NCI-H128 (cell line): ENCODE data around the gene FAM228B.
"Not testable (repeated sequence)": the region's sequence is repeated elsewhere in the genome, so short reads cannot be mapped to it uniquely, and the experiment has no call there.

Source experiments
- DNase-seq: peaks from one replicate; lab custom pipeline; 2025; ENCODE audit not compliant: unreplicated experiment; lab: John Stamatoyannopoulos, UW

FAM228B gene

DNA sequence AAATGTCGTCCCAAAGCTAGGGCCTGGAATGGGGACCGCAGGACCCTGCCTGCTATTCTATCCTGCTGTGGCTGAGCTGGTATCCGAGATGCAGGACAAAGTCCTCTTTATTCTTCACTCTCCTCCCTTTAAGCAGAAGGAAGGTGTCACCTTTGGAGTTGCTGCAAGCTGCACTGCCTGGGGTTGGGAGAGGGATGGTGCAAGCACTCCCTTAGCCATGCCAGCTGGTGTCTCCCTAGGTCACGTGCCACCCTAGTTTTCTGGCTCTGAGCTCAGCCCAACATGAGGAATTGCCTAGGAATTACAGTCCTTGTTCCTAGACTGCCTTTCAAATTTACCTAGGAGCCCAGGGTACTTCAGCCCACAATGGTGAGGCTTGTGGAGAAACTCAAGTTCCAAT is 30.2 kb downstream of the FAM228B start:
- DNase-seq = no peak

DNA sequence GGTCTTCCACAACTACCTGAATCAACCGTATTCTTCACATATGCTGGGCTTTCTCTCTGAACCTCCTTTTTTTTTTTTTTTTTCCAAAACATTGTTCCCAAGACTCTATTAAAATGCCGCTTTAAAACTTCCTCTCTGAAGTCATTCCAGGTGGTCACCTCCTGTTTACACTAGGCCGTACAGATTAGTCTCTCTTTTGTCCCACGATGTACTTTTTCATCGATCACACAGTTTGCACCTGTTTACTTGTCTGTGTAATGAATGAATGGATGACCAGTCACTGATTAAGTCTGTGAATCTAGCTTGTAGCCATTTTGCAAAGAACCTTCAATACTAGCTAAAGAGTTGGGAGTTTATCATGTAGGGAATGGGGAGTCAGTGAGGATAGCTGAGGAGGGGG is 34.9 kb downstream of the FAM228B start:
- DNase-seq = no peak

DNA sequence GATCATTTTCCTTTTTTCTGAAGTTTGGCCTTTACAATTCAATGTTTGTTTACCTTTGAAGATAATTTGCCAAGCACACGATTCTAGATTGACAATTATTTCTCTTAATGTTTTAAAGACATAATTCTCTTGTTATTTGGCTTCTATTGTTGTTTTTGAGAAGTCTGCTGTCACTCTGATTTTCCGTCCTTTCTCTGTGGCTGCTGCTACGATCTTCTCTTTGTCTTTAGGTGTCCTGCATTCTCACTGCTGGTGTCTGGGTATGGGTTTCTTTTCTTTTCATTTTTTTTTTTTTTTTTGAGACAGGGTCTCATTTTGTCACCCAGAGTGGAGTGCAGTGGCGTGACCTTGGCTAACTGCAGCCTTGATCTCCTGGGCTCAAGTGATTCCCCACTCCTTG is 36.4 kb downstream of the FAM228B start:
- no peak for DNase-seq

DNA sequence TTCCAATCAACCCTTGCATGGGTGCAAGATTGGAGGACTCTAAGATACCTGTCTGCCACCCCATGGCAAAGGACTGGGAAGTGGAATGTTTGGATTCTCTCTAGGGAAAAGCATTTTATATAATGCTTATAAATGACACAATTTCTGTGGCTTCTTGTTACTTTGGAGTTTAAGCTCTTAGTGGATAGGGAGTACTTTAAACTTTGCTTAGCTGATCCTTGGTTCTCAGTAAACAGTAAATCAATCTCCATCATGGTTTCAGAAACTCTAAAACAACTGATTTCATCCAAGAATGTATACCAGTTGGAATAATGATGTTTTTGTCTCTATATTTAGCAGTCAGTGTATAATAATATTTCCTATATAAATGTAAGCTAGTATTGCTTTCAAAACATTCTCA is 37.5 kb downstream of the FAM228B start:
- no peak for DNase-seq

DNA sequence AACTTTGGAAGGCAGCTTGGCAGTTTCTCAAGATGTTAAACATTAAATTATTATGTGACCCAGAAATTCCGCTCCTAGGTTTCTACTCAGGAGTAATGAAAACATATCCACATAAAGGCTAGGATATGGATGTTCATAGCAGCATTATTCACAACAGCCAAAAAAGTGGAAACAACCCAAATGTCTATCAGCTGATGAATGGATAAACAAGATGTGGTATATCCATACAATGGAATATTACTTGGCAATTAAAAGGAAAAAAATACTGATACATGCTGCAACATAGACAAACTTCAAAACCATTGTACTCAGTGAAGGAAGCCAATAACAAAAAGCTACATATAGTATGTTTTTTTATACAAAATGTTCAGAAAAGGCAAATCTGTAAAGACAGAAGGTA is 39.2 kb downstream of the FAM228B start:
- no peak for DNase-seq

DNA sequence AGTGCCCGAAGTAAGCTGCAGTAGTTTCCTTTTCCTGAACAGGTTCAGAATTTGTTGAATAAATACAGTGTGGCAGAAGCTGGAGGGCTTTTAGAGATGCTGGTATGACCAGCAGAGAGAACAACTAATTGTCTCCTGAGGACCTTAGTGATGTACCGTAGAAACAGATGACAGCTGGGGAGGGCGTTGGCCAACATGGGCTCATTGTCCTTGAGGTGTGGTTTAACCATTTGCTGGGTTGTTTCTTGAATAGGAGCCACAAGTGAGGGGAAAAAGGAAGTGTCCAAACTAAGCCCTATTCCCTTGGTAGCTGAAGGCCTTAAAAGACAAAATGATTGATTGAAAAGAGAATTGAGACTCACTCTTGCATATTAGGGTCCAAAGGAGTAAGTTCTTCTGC is 39.9 kb downstream of the FAM228B start:
- DNase-seq = no peak

DNA sequence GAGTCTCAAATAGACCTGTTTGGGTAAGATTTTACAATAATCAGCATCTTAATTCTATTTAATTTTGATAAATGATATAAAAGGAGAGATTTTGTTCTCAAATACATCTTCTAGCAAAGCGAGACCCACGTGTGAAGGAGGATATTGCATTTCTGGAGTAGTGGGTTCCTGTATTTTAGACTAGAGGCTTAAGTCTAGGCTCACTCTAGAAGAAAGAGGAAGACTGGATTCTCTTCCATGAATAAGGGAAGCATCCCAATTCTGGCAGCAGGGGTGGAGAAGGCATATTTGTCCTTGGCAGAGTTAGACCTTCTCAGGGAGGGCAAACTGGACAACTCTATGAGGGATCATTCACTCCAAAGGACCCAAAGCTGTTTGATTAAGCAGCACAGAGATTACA is 40.3 kb downstream of the FAM228B start:
- DNase-seq = no peak

DNA sequence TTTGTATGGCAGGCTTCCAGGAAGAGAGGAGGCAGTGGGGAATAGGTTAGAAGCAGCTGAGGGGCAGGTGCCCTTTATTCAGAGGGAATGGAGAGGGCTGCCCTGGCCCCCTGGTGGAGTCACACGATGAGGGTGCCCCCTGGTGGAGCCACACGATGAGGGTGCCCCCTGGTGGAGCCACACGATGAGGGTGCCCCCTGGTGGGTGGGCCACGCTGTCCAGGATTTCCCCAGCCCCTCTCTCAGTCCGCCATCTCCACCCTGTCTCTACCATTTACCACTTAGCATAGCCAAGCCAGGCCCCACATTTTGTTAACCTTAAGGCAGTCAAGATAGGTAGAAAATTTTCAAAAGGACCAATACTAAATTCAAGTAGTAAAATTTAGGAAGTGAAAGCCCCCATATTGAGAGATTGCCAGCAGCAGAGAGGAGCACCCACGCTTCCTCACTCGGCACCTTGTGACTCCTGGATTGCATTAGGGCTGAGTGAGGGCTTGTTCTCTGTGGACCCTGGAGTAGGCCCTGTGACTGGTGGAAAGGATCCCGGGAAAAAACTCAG is 41.2 kb downstream of the FAM228B start:
- no peak for DNase-seq

DNA sequence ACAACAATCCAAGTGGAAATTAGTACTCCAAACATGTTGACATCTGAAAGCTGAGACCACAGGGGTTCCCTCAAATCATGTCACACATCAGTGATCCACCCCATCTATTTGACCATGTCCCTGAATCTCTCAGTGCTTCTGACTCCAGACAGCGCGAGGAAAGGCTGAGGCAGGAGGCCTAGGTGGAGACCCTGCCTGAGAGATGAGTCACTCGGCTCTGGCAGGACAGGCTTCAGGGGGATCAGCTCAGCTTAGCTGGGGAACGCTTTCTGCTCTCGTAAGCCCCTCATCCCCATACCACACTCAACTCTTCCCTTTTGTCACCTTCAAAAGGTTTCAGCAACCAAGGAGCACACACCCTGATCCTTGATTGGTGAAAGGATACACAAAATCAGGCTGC is 45.8 kb downstream of the FAM228B start:
- no peak for DNase-seq

DNA sequence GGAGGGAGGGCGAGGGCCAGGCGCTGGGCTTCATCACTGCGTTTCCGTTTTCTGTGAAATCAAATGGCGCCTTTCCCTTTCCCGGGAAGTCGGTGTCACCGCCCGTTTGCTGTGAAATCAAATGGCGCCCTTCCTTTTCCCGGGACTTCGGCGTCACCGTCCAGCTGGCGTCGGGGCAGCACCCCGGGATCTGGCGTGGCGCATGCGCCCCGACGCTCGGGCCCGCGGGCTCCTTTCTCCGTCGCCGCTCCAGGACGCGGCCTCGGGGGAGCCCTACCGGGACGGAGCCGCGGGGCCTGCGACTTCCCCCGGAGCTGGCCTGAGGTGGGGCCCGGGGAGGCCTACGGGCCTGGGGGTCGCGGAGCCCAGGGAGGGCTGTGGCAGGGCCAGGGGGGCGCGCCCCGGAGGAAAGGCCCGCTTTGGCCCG is 51.6 kb downstream of the FAM228B start, which contains the start of gene FAM228A:
Gene FAM228A (plus strand): TSS at position 203 of the 427 bp plus-strand sequence. CDS start 428 bp downstream, outside the sequence.
- DNase-seq = no peak

DNA sequence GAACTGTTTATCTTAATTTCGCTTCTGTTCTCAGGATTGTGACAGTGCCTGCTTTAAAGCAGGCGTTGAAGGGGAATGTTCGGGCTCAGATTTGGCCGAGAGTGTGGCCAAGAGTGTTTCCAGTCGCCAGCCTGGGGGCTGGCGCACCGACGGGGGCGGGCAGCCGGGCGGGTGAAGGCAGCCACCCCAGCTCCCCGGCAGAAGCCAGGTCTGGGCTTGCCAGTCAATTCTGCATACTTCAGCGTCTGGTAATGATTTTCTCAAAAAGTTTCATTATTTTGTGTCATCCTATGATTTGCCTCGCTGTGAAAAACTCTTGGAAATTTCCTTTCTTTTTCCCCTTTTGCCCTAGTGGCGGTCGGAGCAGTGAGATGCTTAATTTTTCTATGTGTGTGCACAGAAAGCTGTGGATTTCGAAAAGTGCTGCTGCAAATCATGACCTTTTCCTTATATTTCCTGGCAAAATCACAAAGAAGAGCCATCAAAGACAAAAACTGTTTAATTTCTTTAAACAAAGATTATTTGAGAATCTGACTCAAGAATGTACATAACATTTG is 52.4 kb downstream of the FAM228B start:
- no peak for DNase-seq

DNA sequence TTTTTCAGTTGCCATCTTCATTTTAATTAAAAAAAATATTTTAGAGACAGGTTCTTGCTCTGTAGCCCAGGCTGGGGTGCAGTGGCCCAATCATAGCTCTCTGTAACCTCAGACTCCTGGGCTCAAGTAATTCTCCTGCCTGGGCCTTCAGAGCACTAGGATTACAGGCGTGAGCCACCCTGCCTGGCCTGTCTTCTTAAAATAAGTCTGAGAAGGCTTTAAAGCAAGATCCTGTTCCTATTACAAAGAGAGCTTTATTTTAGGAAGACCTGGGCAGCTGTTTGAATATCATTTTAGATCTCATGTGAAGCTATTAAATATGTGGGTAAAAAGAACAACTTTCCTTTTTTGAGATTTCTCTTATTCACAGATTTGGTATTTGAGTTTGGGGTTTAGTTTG is 53.1 kb downstream of the FAM228B start:
- DNase-seq = no peak

DNA sequence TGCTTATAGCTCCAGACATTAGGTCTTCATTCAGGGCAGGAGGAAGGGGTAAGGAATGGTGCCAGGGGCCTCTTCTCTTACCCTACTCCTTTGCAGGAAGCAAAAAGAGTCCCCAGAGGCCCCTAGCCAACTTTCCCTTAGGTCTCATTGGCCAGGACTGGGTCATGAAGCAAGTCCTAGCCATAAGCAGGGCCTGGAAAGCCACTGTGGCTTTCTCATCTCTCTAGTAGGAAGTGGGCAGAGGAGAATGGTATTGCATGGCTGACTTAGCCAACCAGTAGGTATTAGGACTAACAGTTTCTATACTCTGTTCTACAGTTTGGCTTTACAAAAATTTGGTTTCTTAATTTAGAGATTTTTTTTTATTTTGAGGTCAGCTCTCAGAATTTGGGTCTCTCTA is 56.4 kb downstream of the FAM228B start:
- DNase-seq = no peak

DNA sequence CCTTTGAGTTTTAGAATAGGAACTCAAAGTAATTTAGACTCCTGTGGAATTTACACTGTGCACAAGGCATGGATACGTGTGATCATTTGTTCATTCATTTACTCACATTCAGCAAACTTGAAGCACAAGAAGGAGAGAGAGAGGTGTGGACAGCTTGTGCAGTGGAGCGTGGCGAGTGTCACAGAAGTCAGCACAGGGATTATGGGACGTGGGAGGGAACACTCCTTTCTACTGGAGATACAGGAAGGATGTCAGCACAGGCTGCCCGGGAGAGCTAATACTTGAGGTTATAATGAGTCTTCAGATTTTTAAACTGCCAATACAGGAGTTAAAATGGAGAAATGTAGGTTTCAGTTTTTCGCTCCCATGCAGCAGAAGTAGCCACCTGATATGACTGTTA is 58.6 kb downstream of the FAM228B start:
- DNase-seq = no peak

DNA sequence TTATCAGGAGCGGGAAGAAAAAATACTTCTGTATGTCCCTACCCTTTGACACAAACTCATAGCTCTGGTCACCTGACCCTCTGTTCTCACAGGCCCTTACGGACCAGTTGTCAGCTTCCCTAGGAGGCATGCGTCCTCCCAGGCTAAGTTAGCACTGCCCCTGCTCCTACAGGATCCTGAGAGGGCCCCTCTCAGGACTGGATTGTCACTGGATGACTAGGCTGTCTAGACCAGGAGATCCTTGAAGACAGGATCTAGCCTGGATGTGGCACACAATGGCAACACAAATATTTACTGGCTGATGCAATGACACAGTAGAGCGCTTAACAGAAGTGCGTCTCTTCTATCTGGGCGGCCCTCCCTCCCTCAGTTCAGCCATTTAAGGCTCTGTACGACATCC is 59.2 kb downstream of the FAM228B start:
- no peak for DNase-seq

DNA sequence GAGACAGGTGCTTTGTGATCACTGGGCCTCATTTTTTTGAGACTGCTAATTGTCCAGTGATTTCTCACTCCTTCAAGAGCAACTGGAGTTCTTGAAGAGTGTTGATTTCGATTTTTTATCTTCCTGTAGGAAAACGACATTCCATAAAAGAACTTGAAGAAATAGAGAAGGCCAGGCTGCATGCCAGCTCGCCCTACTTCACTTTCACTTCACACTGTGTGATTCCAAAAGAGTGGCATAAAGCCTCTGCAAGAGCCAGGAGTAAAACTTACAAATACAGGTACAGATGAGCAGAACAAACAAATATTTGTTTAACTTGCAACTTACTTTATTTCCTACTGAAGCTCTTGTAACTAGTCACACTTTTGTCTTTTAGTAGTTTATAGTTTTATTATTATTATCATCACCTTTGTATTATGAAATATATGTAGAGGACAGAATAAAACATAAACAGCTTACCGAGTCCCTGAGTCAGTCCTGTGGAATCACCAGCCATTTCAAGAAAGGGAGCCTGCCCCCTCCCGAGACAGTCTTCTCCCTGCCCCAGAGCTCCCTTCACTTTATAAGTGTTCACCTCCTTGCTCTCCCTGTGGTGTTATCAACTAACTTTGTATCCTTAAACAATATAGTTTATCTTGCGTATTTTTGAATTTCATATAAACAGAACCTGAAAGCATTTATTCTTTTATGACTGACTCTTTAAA is 60.2 kb downstream of the FAM228B start:
- DNase-seq = no peak

DNA sequence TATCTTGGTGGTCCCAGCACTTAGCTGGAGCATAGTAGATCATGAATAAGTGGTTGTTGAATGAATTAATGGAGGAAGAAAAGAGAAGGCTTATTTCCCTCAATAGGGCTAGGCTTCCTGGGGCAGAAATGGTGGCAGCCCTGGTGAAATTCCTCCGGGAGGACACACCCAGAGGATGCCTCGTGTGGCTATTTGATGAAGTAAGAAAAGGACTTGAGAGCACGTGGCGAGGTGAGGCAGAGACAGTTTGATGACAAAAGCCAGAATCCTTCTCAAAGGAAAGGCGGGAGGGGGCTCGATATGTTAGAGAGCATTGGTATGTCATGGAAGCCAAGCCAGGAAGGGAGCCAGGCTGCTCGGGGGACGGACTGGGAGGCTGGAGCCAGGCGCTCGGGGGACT is 66.3 kb downstream of the FAM228B start:
- no peak for DNase-seq

DNA sequence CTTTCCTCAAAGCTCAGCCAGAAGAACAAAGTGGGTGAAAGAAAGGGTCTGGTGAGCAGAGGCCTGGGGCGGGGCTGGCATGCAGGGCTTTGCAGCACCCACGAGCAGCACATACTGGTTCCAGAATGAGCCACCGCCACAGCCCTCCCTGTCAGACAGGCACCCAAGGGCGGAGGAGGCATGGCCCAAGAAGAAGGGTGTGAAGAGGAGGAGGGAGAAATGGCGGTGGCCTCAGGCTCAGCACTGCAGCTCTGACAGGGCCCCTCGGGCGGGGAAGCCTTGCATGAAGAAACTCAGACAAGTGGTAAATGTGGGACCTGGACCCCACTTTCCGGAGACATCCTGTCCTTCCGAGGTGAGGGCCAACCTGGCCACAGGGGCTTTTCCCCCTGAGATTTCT is 67.2 kb downstream of the FAM228B start:
- DNase-seq = no peak

DNA sequence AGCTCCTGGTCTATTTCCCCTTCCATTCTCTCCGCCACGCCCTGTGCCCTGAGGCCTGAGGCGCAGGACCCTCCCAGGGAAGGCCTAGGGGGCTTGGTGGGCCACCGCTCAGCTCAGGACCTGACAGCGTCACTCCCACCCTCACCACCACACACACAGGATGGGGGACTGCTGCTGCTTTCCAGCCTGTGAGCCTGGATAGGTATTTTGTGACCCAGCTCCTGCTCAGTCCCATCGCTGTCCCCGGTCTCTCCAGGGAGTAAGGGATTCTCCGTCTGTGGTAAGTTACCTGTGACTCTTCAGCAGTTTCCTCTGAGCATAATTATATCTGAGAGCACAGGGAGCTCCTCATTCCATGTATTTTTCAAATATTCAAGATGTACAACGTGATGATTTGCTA is 67.9 kb downstream of the FAM228B start:
- DNase-seq = no peak

DNA sequence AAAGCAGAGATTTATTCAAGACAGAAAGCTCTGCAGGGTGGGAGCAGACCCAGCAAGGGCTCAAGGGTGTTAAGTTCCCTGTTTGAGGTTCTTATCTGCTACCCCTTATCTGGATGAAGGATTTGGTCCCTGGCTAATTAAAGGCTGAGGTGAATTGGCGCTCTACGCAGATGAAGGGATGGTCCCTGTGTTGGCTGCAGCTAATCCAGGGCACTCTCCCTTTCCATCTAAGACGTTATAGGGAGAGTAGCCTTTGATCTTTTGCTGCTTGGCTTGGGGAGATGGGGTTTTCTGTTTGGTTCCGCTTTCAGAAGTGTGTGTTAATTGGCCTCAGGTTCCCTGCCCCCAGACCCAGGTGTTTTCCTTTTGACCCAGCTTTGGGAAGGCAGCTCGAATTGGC is 68.6 kb downstream of the FAM228B start:
- no peak for DNase-seq

DNA sequence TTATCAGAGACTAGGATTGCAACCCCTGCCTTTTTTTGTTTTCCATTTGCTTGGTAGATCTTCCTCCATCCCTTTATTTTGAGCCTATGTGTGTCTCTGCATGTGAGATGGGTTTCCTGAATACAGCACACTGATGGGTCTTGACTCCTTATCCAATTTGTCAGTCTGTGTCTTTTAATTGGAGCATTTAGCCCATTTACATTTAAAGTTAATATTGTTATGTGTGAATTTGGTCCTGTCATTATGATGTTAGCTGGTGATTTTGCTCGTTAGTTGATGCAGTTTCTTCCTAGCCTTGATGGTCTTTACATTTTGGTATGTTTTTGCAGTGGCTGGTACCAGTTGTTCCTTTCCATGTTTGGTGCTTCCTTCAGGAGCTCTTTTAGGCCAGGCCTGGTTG is 73.9 kb downstream of the FAM228B start:
- not testable (repeated sequence) for DNase-seq

DNA sequence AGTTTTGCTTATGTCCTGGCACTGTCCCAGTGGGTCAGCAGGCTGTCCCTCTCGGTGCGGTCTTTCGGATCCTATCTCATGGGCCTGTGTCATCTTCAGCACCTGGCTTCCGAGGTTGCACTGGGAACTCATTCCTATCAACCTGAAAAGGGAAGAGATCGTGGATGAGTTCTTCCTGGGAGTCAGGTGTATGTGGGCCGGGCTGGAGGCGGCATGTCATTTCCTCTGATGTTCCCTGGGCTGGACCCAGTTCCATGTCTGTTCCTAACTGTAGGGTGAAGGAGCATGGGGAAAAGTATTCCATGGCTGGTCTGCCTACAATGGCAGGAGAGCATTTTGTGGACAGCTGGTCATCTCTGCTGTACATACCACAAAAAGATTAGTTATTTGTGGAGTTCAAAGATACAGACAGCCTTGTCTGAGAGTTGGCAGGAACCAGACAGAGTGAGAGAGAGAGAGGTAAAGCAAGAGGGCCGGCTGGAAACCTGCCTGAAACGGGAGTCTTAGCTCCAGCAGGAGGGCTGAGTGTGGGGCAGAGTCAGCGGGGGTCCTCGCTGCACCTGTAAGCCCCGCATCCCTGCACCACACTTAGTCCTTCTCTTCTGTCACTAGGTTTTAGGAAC is 76.8 kb downstream of the FAM228B start:
- no peak for DNase-seq
